Right atrium auricular region (tissue), 2 donors: Measurements from ENCODE around the gene WTAP. TPM values are rescaled to one million over a fixed set of nuclear protein-coding genes. Genes with fewer than 3 reads are reported as not detected.
"Not testable (repeated sequence)": the region's sequence is repeated elsewhere in the genome, so short reads cannot be mapped to it uniquely, and the experiment has no call there.

ENCODE experiments used
- DNase-seq: peaks from one replicate; pipeline ENCODE4 v3.0.0-alpha.2; 2019; ENCODE audit warnings: low spot score
- H3K27ac ChIP-seq, 2 donors: fragments of 200-600 bp; sonication (generic); 1 replicate in 1 of 2; 2 replicates in 1 of 2; pipeline ENCODE4 v1.5.1; 2016 to 2019
- H3K27me3 ChIP-seq, 2 donors: fragments of 200-600 bp; sonication (generic); one replicate each; pipeline versions ENCODE4 v1.5.1 to v1.6.0; 2017 to 2019
- H3K36me3 ChIP-seq: fragments of 200-600 bp; sonication (generic); one replicate; pipeline ENCODE4 v1.5.1; 2016
- H3K4me1 ChIP-seq, 2 donors: fragments of 200-600 bp; sonication (generic); one replicate each; pipeline versions ENCODE4 v1.5.1 to v1.6.0; 2017 to 2019
- H3K4me3 ChIP-seq, 2 donors: fragments of 200-600 bp; sonication (generic); 1 replicate in 1 of 2; 2 replicates in 1 of 2; pipeline ENCODE4 v1.5.1; 2017 to 2019; ENCODE audit warnings: mild to moderate bottlenecking in 1 of 2, moderate library complexity in 1 of 2
- H3K9me3 ChIP-seq, 2 donors: fragments of 200-600 bp; sonication (generic); one replicate each; pipeline ENCODE4 v1.5.1; 2019
- CTCF ChIP-seq, 2 donors: fragments of 200-600 bp; sonication (generic); IDR thresholded peaks; one replicate each; pipeline ENCODE4 v1.5.1; 2019; ENCODE audit warnings: antibody characterized with exemption in 2 of 2
- total RNA-seq, 2 donors: library from RNA; depleted of rRNA; stranded (reverse); fragments of >200 nt; gene quantifications; one replicate each; pipeline ENCODE4 v1.1.0, GENCODE V29; 2016

The WTAP gene
- total RNA-seq, 2 donors from 2014 or later: 43.4 to 45.3 TPM

DNA sequence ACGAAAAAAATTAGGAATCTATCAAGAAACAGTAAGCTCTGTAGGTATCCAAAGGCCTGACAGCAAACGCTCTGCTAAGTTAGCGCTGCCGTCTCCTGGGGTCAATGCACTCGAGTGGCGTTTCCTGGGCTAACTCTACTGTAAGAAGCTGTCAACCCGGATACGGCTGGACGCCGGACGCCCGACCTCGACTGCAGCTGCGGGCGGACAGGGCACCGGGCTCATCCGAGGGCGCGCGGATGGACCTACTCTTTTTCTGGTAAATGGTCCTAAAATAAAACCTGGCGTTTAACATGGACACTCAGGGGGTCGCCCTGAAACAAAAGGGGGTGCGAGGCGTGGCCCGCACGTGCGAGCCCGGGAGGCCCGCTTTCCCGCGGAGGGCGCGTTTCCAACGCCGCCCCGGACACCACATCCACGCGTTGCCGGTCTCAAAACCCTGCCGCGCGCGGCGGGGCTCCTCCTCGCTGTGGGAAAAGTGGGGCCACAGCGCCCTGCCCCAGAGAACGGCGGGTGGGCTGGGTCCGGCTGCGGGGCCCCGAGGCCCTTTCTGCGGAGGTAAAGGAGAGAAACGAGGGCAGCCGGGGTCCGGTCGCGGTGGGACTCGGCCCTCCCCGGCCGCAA, 61.6 kb downstream of the WTAP start:
- peak; percentile 60 for DNase-seq
- peaks cover 0 to 48% of the 10 kb centered on the region in 2 donors for H3K4me1 ChIP-seq
- no peaks in the 10 kb centered on the region for H3K9me3 ChIP-seq
- peak overlapping the region; percentile 92 to 99 for H3K4me3 ChIP-seq
- H3K36me3 ChIP-seq: peaks cover 53% of the 10 kb centered on the region
- H3K27ac ChIP-seq: peak overlapping the region; percentile 99
- H3K27me3 ChIP-seq: no peaks in the 10 kb centered on the region
- no peak for TF ChIP-seq CTCF (IDR thresholded peaks at IDR 0.05)

- peak; percentile 100 for DNase-seq
- Histone ChIP-seq H3K36me3 (peaks cover 46% of the 10 kb centered on the region), H3K27me3 (no peaks in the 10 kb centered on the region), H3K4me3 (peak within 1 kb of the TSS; percentile 92 to 99), H3K9me3 (no peaks in the 10 kb centered on the region), H3K27ac (peak within 1 kb of the TSS; percentile 99), H3K4me1 (peaks cover 0 to 48% of the 10 kb centered on the region in 2 donors)
- TF ChIP-seq CTCF (IDR thresholded peaks at IDR 0.05): no peak
Measured at GRCh38 chr6:159789377-159790148, 62.3 kb downstream of the WTAP start, which contains the start of gene TCP1. TCP1 (minus strand) TSS chr6:159789602; CDS start chr6:159789468, 134 bp downstream.

GRCh38 chr6:159790149-159790955, 63.0 kb downstream of the WTAP start, which contains the start of gene MRPL18:
MRPL18 (plus strand) TSS chr6:159790467; CDS start chr6:159790588, 121 bp downstream.
- H3K9me3 ChIP-seq: no peaks in the 10 kb centered on the region
- H3K4me1 ChIP-seq: peaks cover 0 to 48% of the 10 kb centered on the region in 2 donors
- DNase-seq: peak; percentile 98
- H3K27me3 ChIP-seq: no peaks in the 10 kb centered on the region
- H3K4me3 ChIP-seq: peak within 1 kb of the TSS; percentile 92 to 99
- H3K27ac ChIP-seq: peak within 1 kb of the TSS; percentile 99
- H3K36me3 ChIP-seq: peaks cover 38% of the 10 kb centered on the region
- TF ChIP-seq CTCF (IDR thresholded peaks at IDR 0.05): no peak

GRCh38 chr6:159790956-159791598, 63.8 kb downstream of the WTAP start:
- peak overlapping the region; percentile 92 to 99 for H3K4me3 ChIP-seq
- peak overlapping the region; percentile 99 for H3K27ac ChIP-seq
- H3K27me3 ChIP-seq: no peaks in the 10 kb centered on the region
- no peak for TF ChIP-seq CTCF (IDR thresholded peaks at IDR 0.05)
- no peaks in the 10 kb centered on the region for H3K9me3 ChIP-seq
- H3K36me3 ChIP-seq: peaks cover 37% of the 10 kb centered on the region
- H3K4me1 ChIP-seq: peaks cover 0 to 47% of the 10 kb centered on the region in 2 donors
- DNase-seq: no peak

- H3K4me3 ChIP-seq, H3K9me3 ChIP-seq, DNase-seq, H3K27ac ChIP-seq, H3K27me3 ChIP-seq: not testable (repeated sequence)
- Histone ChIP-seq H3K4me1 (peaks cover 0 to 22% of the 10 kb centered on the region in 2 donors), H3K36me3 (peaks cover 50% of the 10 kb centered on the region)
Measured at GRCh38 chr6:159794976-159795375, 67.7 kb downstream of the WTAP start.
